OCI-LY1 (cell line): Measurements from ENCODE around the gene HAAO.

Source experiments
- CTCF ChIP-seq: fragments of 200-600 bp; sonication (generic), shearing (Covaris generic); IDR thresholded peaks from 2 replicates; pipeline ENCODE4 v1.5.1; 2017; ENCODE audit warnings: mild to moderate bottlenecking, antibody characterized with exemption, low read length, moderate library complexity, mixed read lengths
- EZH2 ChIP-seq: fragments of 200-600 bp; sonication (generic), shearing (Covaris generic); IDR thresholded peaks from 2 replicates; pipeline ENCODE4 v1.8.0; 2017; ENCODE audit warnings: borderline replicate concordance, mixed run types, mild to moderate bottlenecking, antibody characterized with exemption, low read length, moderate library complexity, mixed read lengths

GRCh38 chr2:42757981-42758740 is 34.2 kb downstream of the HAAO start:
- no peak for TF ChIP-seq CTCF
- TF ChIP-seq EZH2, result no peak
